Pancreas (tissue), 10 donors: ENCODE measurements around the gene ANO8. TPM values are rescaled to one million over a fixed set of nuclear protein-coding genes. Genes with fewer than 3 reads are reported as not detected.

Source experiments
- ATAC-seq, 4 donors: fragments of 200-7000 bp; cut with Tn5 transposase; one replicate each; pipeline versions ENCODE4 v1.8.0 to v1.9.1; 2020; ENCODE audit warnings: mild to moderate bottlenecking in 4 of 4, moderate library complexity in 4 of 4
- DNase-seq, 6 donors: peaks; one replicate each; pipeline ENCODE4 v3.0.0-alpha.2; 2020
- FAIRE-seq: peaks from 2 replicates; lab custom pipeline; 2012; peaks lifted over from hg19 to GRCh38; lab: Jason Lieb, UNC
- H3K27ac ChIP-seq, 4 donors: fragments of 200-600 bp; sonication (generic); 1 replicate in 3 of 4; 2 replicates in 1 of 4; pipeline versions ENCODE4 v1.5.0 to v1.8.0; 2020
- H3K27me3 ChIP-seq, 4 donors: fragments of 200-600 bp; one replicate each; pipeline ENCODE4 v1.8.0; 2021
- H3K36me3 ChIP-seq, 3 donors: fragments of 200-600 bp; sonication (generic) in 1 of 3; one replicate each; pipeline versions ENCODE4 v1.5.0 to v1.8.0; 2020 to 2021
- H3K4me1 ChIP-seq, 3 donors: fragments of 200-600 bp; one replicate each; pipeline ENCODE4 v1.8.0; 2021
- H3K4me3 ChIP-seq, 4 donors: fragments of 200-600 bp; sonication (generic) in 2 of 4; one replicate each; pipeline versions ENCODE4 v1.5.0 to v1.8.0; 2020 to 2021
- H3K9me3 ChIP-seq, 4 donors: fragments of 200-600 bp; one replicate each; pipeline ENCODE4 v1.8.0; 2021
- WGBS, 2 donors: extraction: QIAGEN DNeasy Blood & Tissue Kit; methylation state at CpG; one replicate each; pipeline ENCODE4 v1.1.7; 2013; 5-methylcytosine and 5-hydroxymethylcytosine counted together
- intact Hi-C, 3 donors: fragments of 100-400 bp; cut with DNase I; formaldehyde crosslinking; loops; one replicate each; pipeline versions ENCODE4 v1.11.1 to v1.14.2; 2022
- polyA plus RNA-seq, 2 donors: library from polyadenylated mRNA; stranded (reverse); fragments of 200-250 nt; gene quantifications; one replicate each; pipeline ENCODE4 v1.2.3, GENCODE V29; 2013
- total RNA-seq, 6 donors: library from RNA; stranded (reverse); fragmentation: NEBNext Ultra II Directional in 4 of 6; extraction: Animal tissue kit (Norgen Biotek cat#: 25700) in 4 of 6; gene quantifications; one replicate each; pipeline versions ENCODE4 v1.2.1 to v1.2.4, GENCODE V29; 2021 to 2023
- TF ChIP-seq, protein P1 (sequence below), 4 donors: fragments of 200-600 bp; sonication (generic) in 3 of 4; IDR thresholded peaks; one replicate each; pipeline versions ENCODE4 v1.5.0 to v1.8.0; 2021; ENCODE audit warnings: antibody characterized with exemption in 4 of 4
- donor health status: healthy with polysubstance abuse.
- donor health status: DM: no; HTN: no; CAD: no; lungs with moderate emphysema.
- donor health status: DM: no; HTN: no; CAD: no.
- donor health status: control.
- donor health status: control.
- donor health status: Bipolar disorder and iron deficiency.
- donor health status: DM: yes; HTN: yes; CAD: no.
- donor health status: DM: no; HTN: no; CAD: no.
- donor health status: DM: no; HTN: no; CAD: no.
- donor health status: DM: yes; HTN: yes; CAD: no.

Gene ANO8
- total and polyA plus RNA-seq, 8 donors = 4.9 to 19.0 (median 6.3) TPM

DNA sequence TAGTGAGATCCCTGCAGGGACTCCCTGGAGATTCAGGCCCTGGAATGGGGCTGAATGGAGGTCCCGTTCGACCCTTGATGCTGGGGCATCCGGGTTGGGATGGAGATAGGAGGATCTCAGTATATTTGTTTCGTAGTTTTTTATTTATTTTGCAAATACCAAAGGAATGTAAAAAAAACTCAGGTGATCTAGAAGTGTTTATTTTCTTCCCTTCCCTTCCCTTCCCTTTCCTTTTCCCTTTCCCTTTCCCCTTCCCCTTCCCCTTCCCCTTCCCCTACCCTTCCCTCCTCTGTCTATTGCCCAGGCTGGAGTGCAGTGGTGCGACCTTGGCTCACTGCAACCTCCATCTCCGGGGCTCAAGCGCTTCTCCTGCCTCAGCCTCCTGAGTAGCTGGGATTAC lies 7.2 kb upstream of the ANO8 start:
- Histone ChIP-seq H3K4me1 (peaks cover 0 to 6% (median 4%) of the 10 kb centered on the region in 3 donors), H3K27me3 (no peaks in the 10 kb centered on the region), H3K36me3 (no peaks in the 10 kb centered on the region), H3K4me3 (no peak overlapping the region), H3K9me3 (no peaks in the 10 kb centered on the region), H3K27ac (no peak overlapping the region)
- 80 to 81% methylated on average over 7 of the region's 7 CpGs for WGBS, 2 donors
- no peak for ATAC-seq
- no peak for FAIRE-seq
- DNase-seq = no peak
- intact Hi-C loops = no loop called here
- TF ChIP-seq, protein P1, sequence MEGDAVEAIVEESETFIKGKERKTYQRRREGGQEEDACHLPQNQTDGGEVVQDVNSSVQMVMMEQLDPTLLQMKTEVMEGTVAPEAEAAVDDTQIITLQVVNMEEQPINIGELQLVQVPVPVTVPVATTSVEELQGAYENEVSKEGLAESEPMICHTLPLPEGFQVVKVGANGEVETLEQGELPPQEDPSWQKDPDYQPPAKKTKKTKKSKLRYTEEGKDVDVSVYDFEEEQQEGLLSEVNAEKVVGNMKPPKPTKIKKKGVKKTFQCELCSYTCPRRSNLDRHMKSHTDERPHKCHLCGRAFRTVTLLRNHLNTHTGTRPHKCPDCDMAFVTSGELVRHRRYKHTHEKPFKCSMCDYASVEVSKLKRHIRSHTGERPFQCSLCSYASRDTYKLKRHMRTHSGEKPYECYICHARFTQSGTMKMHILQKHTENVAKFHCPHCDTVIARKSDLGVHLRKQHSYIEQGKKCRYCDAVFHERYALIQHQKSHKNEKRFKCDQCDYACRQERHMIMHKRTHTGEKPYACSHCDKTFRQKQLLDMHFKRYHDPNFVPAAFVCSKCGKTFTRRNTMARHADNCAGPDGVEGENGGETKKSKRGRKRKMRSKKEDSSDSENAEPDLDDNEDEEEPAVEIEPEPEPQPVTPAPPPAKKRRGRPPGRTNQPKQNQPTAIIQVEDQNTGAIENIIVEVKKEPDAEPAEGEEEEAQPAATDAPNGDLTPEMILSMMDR (IDR thresholded peaks at IDR 0.05) = no peak

DNA sequence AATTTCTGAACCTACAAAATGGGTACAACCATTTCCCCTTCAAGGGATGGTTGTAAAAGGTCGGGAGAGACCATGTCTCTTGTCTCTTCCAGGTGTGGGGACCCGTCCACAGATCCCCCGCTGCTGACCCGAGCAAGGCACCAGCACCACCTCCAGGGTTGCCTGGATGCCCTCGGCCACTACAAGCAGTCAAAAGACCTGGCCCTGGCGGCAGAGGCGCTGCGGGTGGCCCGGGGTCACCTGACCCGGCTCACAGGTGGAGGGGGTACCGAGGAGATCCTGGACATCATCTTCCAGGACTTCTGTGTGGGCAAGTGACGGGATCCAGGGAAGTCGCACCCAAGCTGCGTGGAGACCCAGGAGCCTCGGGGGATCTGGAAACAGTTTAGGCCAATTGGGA lies 6.7 kb upstream of the ANO8 start:
- H3K36me3 ChIP-seq = no peaks in the 10 kb centered on the region
- intact Hi-C loops = no loop called here
- FAIRE-seq (no peak), ATAC-seq (no peak), DNase-seq (no peak)
- H3K4me3 ChIP-seq = no peak overlapping the region
- H3K27me3 ChIP-seq = no peaks in the 10 kb centered on the region
- 90 to 95% methylated on average over 15 of the region's 15 CpGs for WGBS, 2 donors
- H3K4me1 ChIP-seq = peaks cover 0 to 7% (median 4%) of the 10 kb centered on the region in 3 donors
- no peak overlapping the region for H3K27ac ChIP-seq
- TF ChIP-seq, protein P1 (IDR thresholded peaks at IDR 0.05) = no peak
- no peaks in the 10 kb centered on the region for H3K9me3 ChIP-seq

DNA sequence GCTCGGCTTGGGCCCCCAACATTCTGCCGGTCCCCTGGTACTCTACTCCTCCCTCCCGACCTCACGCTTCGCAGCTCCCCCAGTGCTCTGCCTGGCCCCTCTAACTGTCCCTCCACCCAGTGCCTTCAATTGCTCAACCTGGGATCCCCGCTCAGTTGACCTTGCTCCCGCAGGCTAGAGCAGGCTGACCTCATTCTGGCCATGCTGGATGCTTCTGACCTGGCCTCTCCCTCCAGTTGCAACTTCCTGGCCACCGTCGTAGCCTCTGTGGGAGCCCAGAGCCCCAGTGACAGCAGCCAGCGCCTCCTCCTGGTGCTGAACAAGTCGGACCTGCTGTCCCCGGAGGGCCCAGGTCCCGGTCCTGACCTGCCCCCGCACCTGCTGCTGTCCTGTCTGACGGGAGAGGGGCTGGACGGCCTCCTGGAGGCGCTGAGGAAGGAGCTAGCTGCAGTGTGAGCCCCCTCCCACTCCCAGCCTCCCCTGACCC lies 6.3 kb upstream of the ANO8 start:
- H3K4me1 ChIP-seq = peaks cover 0 to 10% (median 6%) of the 10 kb centered on the region in 3 donors
- 77 to 85% methylated on average over 17 of the region's 17 CpGs for WGBS, 2 donors
- H3K4me3 ChIP-seq = no peak overlapping the region
- no peak overlapping the region for H3K27ac ChIP-seq
- H3K9me3 ChIP-seq = no peaks in the 10 kb centered on the region
- TF ChIP-seq, protein P1 (IDR thresholded peaks at IDR 0.05) = no peak
- FAIRE-seq (no peak), DNase-seq (no peak), ATAC-seq (no peak)
- intact Hi-C loops = no loop called here
- no peaks in the 10 kb centered on the region for H3K27me3 ChIP-seq
- no peaks in the 10 kb centered on the region for H3K36me3 ChIP-seq

DNA sequence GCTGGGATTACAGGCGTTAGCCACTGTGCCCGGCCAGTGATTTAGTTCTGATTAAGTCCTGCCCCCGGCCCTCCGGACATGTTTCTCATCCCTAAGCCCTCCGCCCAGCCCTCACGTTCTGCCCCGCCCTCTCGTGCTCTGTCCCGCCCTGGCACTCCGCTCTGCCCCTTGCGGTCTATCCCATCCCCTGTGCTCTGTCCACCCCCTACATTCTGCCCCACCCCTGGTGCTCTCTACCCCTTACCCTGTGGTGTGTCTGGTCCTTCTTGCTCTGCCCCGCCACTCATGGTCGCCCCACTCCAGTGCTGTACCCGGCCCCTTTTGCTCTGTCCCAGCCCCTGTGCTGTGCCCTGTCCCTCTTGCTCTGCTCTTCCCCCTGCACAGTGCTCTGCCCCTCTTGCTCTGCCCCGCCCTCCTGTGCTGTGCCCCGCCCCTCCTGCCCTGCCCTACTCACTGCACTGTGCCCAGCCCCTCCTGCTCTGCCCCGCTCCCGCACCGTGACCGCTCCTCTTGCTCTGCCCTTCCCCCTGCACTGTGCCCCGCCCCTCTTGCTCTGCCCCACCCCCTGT lies 5.7 kb upstream of the ANO8 start:
- H3K27ac ChIP-seq = no peak overlapping the region
- no peak for ATAC-seq
- intact Hi-C loops = no loop called here
- peaks cover 0 to 10% (median 8%) of the 10 kb centered on the region in 3 donors for H3K4me1 ChIP-seq
- DNase-seq = peak in 1 of 6 donors; percentile 52
- no peak overlapping the region for H3K4me3 ChIP-seq
- H3K9me3 ChIP-seq = no peaks in the 10 kb centered on the region
- WGBS, 2 donors = 87 to 91% methylated on average over 21 of the region's 21 CpGs
- H3K27me3 ChIP-seq = no peaks in the 10 kb centered on the region
- no peaks in the 10 kb centered on the region for H3K36me3 ChIP-seq
- no peak for FAIRE-seq
- TF ChIP-seq, protein P1 (IDR thresholded peaks at IDR 0.05) = no peak

DNA sequence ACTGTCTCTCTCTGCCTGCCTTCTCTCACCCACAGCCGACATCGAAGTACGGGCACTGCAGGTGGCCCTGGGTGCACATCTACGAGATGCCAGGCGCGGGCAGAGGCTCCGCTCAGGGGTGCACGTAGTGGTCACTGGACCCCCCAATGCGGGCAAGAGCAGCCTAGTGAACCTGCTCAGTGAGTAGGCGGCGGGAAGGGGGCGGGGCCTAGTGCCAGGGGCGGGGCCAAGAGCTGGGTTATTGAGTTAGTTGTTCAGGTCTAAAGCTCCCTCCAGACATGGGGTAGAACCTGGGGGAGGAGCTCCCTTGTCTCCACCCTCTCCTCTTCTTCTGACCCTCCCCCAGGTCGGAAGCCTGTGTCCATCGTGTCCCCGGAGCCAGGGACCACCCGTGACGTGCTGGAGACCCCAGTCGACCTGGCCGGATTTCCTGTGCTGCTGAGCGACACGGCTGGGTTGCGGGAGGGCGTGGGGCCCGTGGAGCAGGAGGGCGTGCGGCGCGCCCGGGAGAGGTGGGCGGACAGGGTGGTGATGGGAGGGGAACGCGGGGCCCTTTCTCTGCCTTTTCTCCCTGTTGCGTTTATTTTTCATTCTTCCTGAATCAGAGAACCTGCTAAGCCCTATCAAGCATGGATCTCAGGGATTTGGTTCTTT lies 4.6 kb upstream of the ANO8 start:
- TF ChIP-seq, protein P1 (IDR thresholded peaks at IDR 0.05) = no peak
- Histone ChIP-seq H3K4me3 (no peak overlapping the region), H3K27me3 (no peaks in the 10 kb centered on the region), H3K9me3 (no peaks in the 10 kb centered on the region), H3K27ac (no peak overlapping the region), H3K4me1 (peaks cover 0 to 12% (median 10%) of the 10 kb centered on the region in 3 donors), H3K36me3 (no peaks in the 10 kb centered on the region)
- DNase-seq = peak in 2 of 6 donors; percentile 55 to 79
- 89 to 91% methylated on average over 34 of the region's 34 CpGs for WGBS, 2 donors
- no peak for ATAC-seq
- no peak for FAIRE-seq
- intact Hi-C loops = no loop called here
